Neural progenitor cell (in vitro differentiated cells): ENCODE results near the gene KLHL15. TPM values are rescaled to one million over a fixed set of nuclear protein-coding genes. Genes with fewer than 3 reads are reported as not detected.

Experiments used
- DNase-seq: peaks from one replicate; pipeline ENCODE4 v3.0.0-alpha.2; 2016; ENCODE audit warnings: low spot score
- H2AFZ ChIP-seq: fragments of 200-600 bp; sonication (generic); replicated peaks from 2 replicates; pipeline ENCODE4 v1.6.1; 2016; ENCODE audit warnings: antibody characterized with exemption
- H3F3A ChIP-seq: fragments of 200-600 bp; sonication (generic); 2 replicates; pipeline ENCODE4 v1.6.1; 2016; ENCODE audit warnings: antibody characterized with exemption, low read depth
- H3K27ac ChIP-seq: fragments of 200-600 bp; sonication (generic); 2 replicates; pipeline ENCODE4 v1.5.1; 2016; ENCODE audit warnings: mild to moderate bottlenecking
- H3K27me3 ChIP-seq: fragments of 200-600 bp; sonication (generic); 2 replicates; pipeline ENCODE4 v1.6.1; 2016; ENCODE audit warnings: mild to moderate bottlenecking, moderate library complexity
- H3K36me3 ChIP-seq: fragments of 200-600 bp; sonication (generic); 2 replicates; pipeline ENCODE4 v1.5.1; 2016
- H3K4me1 ChIP-seq: fragments of 200-600 bp; sonication (generic); 2 replicates; pipeline ENCODE4 v1.6.1; 2016; ENCODE audit warnings: mixed run types
- H3K4me2 ChIP-seq: fragments of 200-600 bp; sonication (generic); 2 replicates; pipeline ENCODE4 v1.6.1; 2016
- H3K4me3 ChIP-seq: fragments of 200-600 bp; sonication (generic); 2 replicates; pipeline ENCODE4 v1.5.1; 2016
- H3K79me2 ChIP-seq: fragments of 200-600 bp; sonication (generic); 2 replicates; pipeline ENCODE4 v1.6.1; 2016; ENCODE audit warnings: low read depth
- H3K9ac ChIP-seq: fragments of 200-600 bp; sonication (generic); 2 replicates; pipeline ENCODE4 v1.6.1; 2016
- H3K9me3 ChIP-seq: fragments of 200-600 bp; sonication (generic); 2 replicates; pipeline ENCODE4 v1.5.1; 2016; ENCODE audit warnings: low read depth
- H4K20me1 ChIP-seq: fragments of 200-600 bp; sonication (generic); 2 replicates; pipeline ENCODE4 v1.6.1; 2016; ENCODE audit warnings: low read depth
- H3K27ac Mint-ChIP-seq: 3 replicates; pipeline ENCODE4 v1.8.0; 2021; ENCODE audit warnings: mixed read lengths
- H3K27me3 Mint-ChIP-seq: 2 replicates; pipeline ENCODE4 v1.8.0; 2022; ENCODE audit warnings: low read depth, mild to moderate bottlenecking, inconsistent platforms, moderate library complexity, mixed read lengths; ENCODE audit not compliant: insufficient read depth
- H3K36me3 Mint-ChIP-seq: 3 replicates; pipeline ENCODE4 v1.8.0; 2021; ENCODE audit warnings: mixed read lengths
- H3K4me1 Mint-ChIP-seq: 3 replicates; pipeline ENCODE4 v1.8.0; 2021; ENCODE audit warnings: mixed read lengths
- H3K4me3 Mint-ChIP-seq: 3 replicates; pipeline ENCODE4 v1.8.0; 2021; ENCODE audit warnings: mild to moderate bottlenecking, moderate library complexity, mixed read lengths
- H3K9me3 Mint-ChIP-seq: 3 replicates; pipeline ENCODE4 v1.8.0; 2020; ENCODE audit warnings: mixed read lengths
- EZH2 ChIP-seq: fragments of 200-600 bp; sonication (generic); IDR thresholded peaks from 2 replicates; pipeline ENCODE4 v1.6.1; 2017; ENCODE audit warnings: antibody characterized with exemption, mild to moderate bottlenecking, moderate library complexity
- EZH2phosphoT487 ChIP-seq: fragments of 200-600 bp; sonication (generic); IDR thresholded peaks from 2 replicates; pipeline ENCODE4 v1.6.1; 2017; ENCODE audit warnings: antibody characterized with exemption
- total RNA-seq: library from RNA; depleted of rRNA; stranded (reverse); fragments of >200 nt; gene quantifications from 2 replicates; pipeline ENCODE4 v1.2.3, GENCODE V29; 2015; ENCODE audit warnings: low replicate concordance
- TF ChIP-seq, protein P1 (sequence below): fragments of 200-600 bp; sonication (generic); IDR thresholded peaks from 2 replicates; pipeline ENCODE4 v1.5.1; 2017; ENCODE audit warnings: antibody characterized with exemption, mild to moderate bottlenecking

The KLHL15 gene
- total RNA-seq, 1 donor from 2014 or later = 46.9 TPM

- no peak overlapping the region for H3K27ac Mint-ChIP-seq
Measured at GRCh38 chrX:23938690-23939089, 88.3 kb downstream of the KLHL15 start.

GRCh38 chrX:23937100-23937499 is 89.9 kb downstream of the KLHL15 start:
- Histone ChIP-seq H3K36me3 (no peaks in the 10 kb centered on the region), H3K27me3 (no peaks in the 10 kb centered on the region), H3K4me3 (no peak overlapping the region), H3F3A (peaks cover 1% of the 10 kb centered on the region), H4K20me1 (no peaks in the 10 kb centered on the region), H3K4me1 (no peaks in the 10 kb centered on the region), H3K9ac (no peak overlapping the region), H3K9me3 (no peaks in the 10 kb centered on the region), H2AFZ (no peak overlapping the region), H3K4me2 (no peak overlapping the region), H3K79me2 (no peaks in the 10 kb centered on the region), H3K27ac (no peak overlapping the region)
- no peaks in the 10 kb centered on the region for H3K9me3 Mint-ChIP-seq
- no peaks in the 10 kb centered on the region for H3K36me3 Mint-ChIP-seq
- TF ChIP-seq, protein P1, sequence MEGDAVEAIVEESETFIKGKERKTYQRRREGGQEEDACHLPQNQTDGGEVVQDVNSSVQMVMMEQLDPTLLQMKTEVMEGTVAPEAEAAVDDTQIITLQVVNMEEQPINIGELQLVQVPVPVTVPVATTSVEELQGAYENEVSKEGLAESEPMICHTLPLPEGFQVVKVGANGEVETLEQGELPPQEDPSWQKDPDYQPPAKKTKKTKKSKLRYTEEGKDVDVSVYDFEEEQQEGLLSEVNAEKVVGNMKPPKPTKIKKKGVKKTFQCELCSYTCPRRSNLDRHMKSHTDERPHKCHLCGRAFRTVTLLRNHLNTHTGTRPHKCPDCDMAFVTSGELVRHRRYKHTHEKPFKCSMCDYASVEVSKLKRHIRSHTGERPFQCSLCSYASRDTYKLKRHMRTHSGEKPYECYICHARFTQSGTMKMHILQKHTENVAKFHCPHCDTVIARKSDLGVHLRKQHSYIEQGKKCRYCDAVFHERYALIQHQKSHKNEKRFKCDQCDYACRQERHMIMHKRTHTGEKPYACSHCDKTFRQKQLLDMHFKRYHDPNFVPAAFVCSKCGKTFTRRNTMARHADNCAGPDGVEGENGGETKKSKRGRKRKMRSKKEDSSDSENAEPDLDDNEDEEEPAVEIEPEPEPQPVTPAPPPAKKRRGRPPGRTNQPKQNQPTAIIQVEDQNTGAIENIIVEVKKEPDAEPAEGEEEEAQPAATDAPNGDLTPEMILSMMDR = peak; percentile 21
- TF ChIP-seq EZH2phosphoT487 (no peak), EZH2 (no peak)
- peak; percentile 23 for DNase-seq
- peaks cover 3% of the 10 kb centered on the region for H3K4me1 Mint-ChIP-seq
- H3K27me3 Mint-ChIP-seq = peaks cover 5% of the 10 kb centered on the region
- no peak overlapping the region for H3K4me3 Mint-ChIP-seq
- no peak overlapping the region for H3K27ac Mint-ChIP-seq

More at GRCh38 chrX:23938690-23939089, 88.3 kb downstream of the KLHL15 start:
- Histone ChIP-seq H3K27ac (no peak overlapping the region), H2AFZ (no peak overlapping the region), H3K79me2 (no peaks in the 10 kb centered on the region), H3K4me1 (no peaks in the 10 kb centered on the region), H3K9me3 (no peaks in the 10 kb centered on the region), H4K20me1 (no peaks in the 10 kb centered on the region), H3K9ac (no peak overlapping the region), H3K4me2 (no peak overlapping the region), H3K27me3 (no peaks in the 10 kb centered on the region), H3F3A (peaks cover 3% of the 10 kb centered on the region), H3K36me3 (no peaks in the 10 kb centered on the region), H3K4me3 (no peak overlapping the region)
- H3K4me1 Mint-ChIP-seq = peaks cover 3% of the 10 kb centered on the region
- TF ChIP-seq, protein P1 = no peak
- no peak for TF ChIP-seq EZH2phosphoT487
- no peak for TF ChIP-seq EZH2
- H3K27me3 Mint-ChIP-seq = peaks cover 5% of the 10 kb centered on the region
- no peak overlapping the region for H3K4me3 Mint-ChIP-seq
- no peak for DNase-seq
- H3K9me3 Mint-ChIP-seq = no peaks in the 10 kb centered on the region
- H3K36me3 Mint-ChIP-seq = no peaks in the 10 kb centered on the region

DNA sequence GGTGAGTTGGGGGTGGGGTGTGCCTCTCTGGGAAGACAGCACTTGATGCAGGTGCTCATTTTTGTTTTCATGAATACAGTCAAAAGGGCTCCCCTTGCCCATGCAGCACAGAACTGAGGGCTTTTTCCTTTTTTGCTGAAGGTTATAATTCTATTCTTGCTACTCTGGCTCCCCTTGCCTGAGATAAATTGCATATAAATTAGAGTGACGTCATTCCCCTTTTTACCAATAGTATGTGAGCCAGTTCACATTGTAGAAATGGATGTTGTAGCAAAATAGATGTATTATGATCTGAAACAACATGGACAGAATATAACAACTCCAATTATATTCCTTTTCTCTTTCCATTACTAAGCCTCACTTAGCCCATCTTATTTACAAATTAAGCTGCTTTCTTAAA is 90.8 kb downstream of the KLHL15 start:
- Histone ChIP-seq H3K79me2 (no peaks in the 10 kb centered on the region), H3K4me3 (no peak overlapping the region), H3K4me1 (no peaks in the 10 kb centered on the region), H3F3A (no peaks in the 10 kb centered on the region), H3K27ac (no peak overlapping the region), H3K36me3 (no peaks in the 10 kb centered on the region), H3K4me2 (no peak overlapping the region), H3K9ac (no peak overlapping the region), H3K9me3 (no peaks in the 10 kb centered on the region), H3K27me3 (no peaks in the 10 kb centered on the region), H2AFZ (no peak overlapping the region), H4K20me1 (no peaks in the 10 kb centered on the region)
- TF ChIP-seq EZH2 (no peak), EZH2phosphoT487 (no peak)
- TF ChIP-seq, protein P1 = no peak
- Mint-ChIP-seq H3K4me3 (no peak overlapping the region), H3K9me3 (no peaks in the 10 kb centered on the region), H3K27me3 (peaks cover 7% of the 10 kb centered on the region), H3K27ac (no peak overlapping the region), H3K36me3 (no peaks in the 10 kb centered on the region), H3K4me1 (peaks cover 3% of the 10 kb centered on the region)
- DNase-seq = no peak
